Ishikawa (cell line): ENCODE results near the gene GRK5.

ENCODE experiments used
- EP300 ChIP-seq: IDR thresholded peaks from 2 replicates; pipeline ENCODE4 v1.6.1; 2012; ENCODE audit warnings: borderline replicate concordance
- RAD21 ChIP-seq: IDR thresholded peaks from 2 replicates; pipeline ENCODE4 v1.6.1; 2012; ENCODE audit warnings: low read depth

- TF ChIP-seq EP300 (no peak), RAD21 (no peak)
Measured at GRCh38 chr10:119205894-119206602, 1.3 kb upstream of the GRK5 start.
